ENCODE results near the gene CCNL2. TPM values are rescaled to one million over a fixed set of nuclear protein-coding genes. Genes with fewer than 3 reads are reported as not detected.

CCNL2 gene
- total and polyA plus RNA-seq, 2 of the 13 experiments (the other 11 are each of a cell fraction or from before 2014, with no cell fraction given) = 105 to 340 TPM

DNA sequence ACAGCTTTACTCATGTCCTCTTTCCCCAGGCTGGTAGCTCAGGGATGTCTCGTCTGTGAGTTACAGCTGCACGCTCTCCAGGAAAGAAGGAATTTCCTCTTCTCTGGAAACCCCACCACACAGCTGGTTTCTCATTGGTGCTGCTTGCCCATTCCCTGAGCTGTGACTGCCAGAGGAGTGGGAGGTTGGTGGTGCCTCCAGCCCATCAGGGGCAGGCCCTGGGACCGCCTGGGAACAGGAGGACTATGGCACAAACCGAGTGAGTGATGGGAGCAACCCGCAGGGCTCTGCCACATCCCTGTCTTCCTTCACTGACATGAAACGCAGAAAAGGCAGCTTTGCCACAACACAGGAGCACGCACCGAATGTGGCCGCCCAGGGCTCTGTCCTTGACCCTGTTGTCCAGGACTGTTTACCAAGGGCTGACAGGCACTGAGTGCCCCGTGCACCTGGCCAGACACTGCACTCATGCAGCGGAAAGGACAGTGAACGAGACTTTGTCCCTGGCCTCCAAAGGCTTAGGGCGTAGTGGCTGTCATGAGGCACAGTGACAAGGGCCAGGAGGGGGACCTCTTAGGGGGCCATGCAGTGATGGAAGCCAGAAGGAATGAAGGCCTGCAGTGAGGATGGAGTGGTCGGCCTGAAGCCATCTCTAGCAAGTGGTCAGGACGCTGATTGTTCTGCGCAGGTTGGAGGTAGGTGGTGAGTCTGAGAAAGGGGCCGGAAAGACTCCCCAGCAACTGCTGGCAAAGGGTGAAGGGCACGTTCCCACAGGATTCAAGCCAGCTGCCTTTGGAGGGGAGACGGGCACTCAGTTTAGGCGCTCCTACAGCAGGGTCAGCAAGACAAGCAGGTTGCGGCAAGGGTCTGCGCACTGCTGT, 1.7 kb upstream of the CCNL2 start (continued):
- TF ChIP-seq, protein P1, sequence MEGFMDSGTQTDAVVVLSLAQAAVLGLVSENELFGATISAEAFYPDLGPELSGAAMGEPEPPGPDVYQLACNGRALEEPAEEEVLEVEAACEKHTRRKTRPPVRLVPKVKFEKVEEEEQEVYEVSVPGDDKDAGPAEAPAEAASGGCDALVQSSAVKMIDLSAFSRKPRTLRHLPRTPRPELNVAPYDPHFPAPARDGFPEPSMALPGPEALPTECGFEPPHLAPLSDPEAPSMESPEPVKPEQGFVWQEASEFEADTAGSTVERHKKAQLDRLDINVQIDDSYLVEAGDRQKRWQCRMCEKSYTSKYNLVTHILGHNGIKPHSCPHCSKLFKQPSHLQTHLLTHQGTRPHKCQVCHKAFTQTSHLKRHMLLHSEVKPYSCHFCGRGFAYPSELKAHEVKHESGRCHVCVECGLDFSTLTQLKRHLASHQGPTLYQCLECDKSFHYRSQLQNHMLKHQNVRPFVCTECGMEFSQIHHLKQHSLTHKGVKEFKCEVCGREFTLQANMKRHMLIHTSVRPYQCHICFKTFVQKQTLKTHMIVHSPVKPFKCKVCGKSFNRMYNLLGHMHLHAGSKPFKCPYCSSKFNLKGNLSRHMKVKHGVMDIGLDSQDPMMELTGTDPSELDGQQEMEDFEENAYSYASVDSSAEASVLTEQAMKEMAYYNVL (CRISPR knock-in tag; IDR thresholded peaks at IDR 0.05; ENCODE audit: borderline replicate concordance) = peak; percentile 89; the same call in 1 of the 2 replicates
- no peak for TF ChIP-seq ZNF709 (CRISPR knock-in tag; IDR thresholded peaks at IDR 0.05)
- TF ChIP-seq POLR2G (IDR thresholded peaks at IDR 0.05; ENCODE audit: low read depth, low read length) = peak; percentile 69
- TF ChIP-seq ZFY (CRISPR knock-in tag; IDR thresholded peaks at IDR 0.05) = peak; percentile 76
- TF ChIP-seq ZNF770 (CRISPR knock-in tag; IDR thresholded peaks at IDR 0.05) = peak; percentile 81; the same call in 1 of the 2 replicates
- no peak for TF ChIP-seq ZNF546 (CRISPR knock-in tag; conservative IDR thresholded peaks at IDR 0.05)
- TF ChIP-seq ZHX2 (IDR thresholded peaks at IDR 0.05; ENCODE audit: low read depth) = peak; percentile 65; the same call in 1 of the 2 replicates
- TF ChIP-seq ZHX2 (CRISPR knock-in tag; IDR thresholded peaks at IDR 0.05; ENCODE audit: borderline replicate concordance) = no peak; the same call in 1 of the 2 replicates
- TF ChIP-seq ZC3H13 (CRISPR knock-in tag; IDR thresholded peaks at IDR 0.05) = peak; percentile 96
- TF ChIP-seq ZNF549 (CRISPR knock-in tag; IDR thresholded peaks at IDR 0.05) = no peak
- no peak for TF ChIP-seq ZNF576 (CRISPR knock-in tag; IDR thresholded peaks at IDR 0.05)
- peak; percentile 64; the same call in 1 of the 2 replicates for TF ChIP-seq ZSCAN22 (CRISPR knock-in tag; IDR thresholded peaks at IDR 0.05)
- TF ChIP-seq ZNF160 (CRISPR knock-in tag; IDR thresholded peaks at IDR 0.05) = peak; percentile 84; the same call in 1 of the 2 replicates
- TF ChIP-seq AHR (CRISPR knock-in tag; IDR thresholded peaks at IDR 0.05) = 0 out of 2 replicates have a peak, but pooled peaks have one; percentile 63
- TF ChIP-seq ZNF317 (CRISPR knock-in tag; IDR thresholded peaks at IDR 0.05) = peak; percentile 24; the same call in 1 of the 2 replicates
- TF ChIP-seq CTCF (CRISPR knock-in tag; IDR thresholded peaks at IDR 0.05) = peak; percentile 63
